HK-2 (cell line): Measurements from ENCODE around the gene CXCR6.

Experiments used
- DNase-seq: peaks from one replicate; pipeline ENCODE4 v3.0.0-alpha.2; 2018; ENCODE audit not compliant: unreplicated experiment

The CXCR6 gene

DNA sequence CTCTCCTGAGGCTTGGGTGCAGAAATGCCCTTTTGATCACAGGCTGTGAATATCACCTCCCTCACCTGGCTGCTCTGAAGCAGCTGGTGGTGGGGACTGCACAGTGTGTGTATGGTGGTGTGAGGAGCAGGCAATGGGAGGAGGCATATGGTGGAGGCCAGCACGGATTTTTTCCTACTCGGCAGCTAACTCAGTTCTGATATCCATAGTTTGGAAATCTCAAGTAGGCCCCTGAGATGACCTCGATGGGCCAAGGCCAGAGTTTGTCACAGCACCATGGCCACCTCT is 21.3 kb upstream of the CXCR6 start:
- DNase-seq: no peak

DNA sequence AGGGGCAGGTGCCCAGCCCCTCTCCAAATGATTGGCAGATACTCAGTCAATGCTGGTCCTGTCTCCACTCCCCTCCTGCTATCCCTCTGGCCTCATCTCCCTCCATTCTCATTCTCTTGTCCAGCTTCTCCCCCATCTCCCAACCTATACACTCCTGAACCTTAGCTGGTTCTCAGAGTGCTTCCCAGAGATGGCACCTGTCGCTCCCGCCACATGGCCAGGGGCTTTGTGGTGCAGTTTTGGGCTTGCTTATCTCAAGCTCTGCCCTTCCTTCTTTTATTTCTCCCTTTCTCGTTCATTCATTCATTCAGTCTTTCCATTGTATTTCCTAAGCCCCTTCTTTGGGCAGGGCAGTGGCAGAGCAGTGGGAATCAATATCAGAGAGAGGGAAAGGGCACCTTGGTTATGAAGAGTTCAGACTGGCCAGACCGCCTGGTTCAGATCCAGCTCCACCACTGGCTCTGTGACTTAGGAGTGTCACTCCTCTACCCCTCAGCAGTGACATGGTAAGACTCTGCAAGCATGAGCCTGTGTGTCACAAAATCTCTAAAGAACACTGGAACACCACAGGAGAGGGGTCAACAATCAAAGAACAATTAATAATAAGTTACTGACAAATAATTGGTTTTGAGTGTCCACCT is 20.2 kb upstream of the CXCR6 start:
- DNase-seq: no peak

DNA sequence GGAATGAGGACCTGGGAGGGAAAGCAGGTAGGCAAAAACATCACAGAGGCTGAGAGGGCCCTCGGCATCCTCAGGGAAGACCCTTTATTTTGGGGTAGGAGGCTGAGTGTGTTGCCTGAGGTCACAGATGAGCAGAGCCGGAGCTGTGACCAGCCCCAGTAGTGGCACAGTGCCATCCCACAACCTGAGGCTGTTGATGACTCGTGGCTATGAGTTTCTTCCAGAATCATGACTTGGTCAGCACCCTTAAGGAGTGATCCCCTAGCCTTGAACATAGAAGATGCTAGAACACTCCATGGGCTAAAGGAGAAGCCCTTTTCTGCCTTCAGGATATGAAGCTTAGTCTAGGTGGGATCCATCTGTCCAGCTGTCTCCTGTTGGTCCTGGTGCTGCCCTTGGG is 19.5 kb upstream of the CXCR6 start:
- DNase-seq: peak; percentile 41

DNA sequence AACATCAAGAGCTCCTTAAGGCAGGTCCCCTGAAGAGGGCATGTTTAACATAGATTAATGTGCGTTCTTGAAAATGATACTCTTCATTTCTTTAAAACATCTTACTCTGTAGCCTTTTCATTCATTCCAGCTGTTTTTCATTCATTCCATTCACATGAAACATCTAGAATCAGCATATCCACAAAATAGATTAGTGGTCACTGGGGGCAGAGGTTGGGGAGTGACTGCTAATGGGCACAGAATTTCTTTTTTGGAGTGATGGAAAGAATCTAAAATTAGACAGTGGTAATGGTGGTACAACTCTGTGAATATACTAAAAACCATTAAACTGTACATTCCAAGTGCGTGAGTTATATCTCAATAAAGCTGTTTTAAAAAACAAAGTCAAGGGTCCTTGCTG is 15.4 kb upstream of the CXCR6 start:
- no peak for DNase-seq

DNA sequence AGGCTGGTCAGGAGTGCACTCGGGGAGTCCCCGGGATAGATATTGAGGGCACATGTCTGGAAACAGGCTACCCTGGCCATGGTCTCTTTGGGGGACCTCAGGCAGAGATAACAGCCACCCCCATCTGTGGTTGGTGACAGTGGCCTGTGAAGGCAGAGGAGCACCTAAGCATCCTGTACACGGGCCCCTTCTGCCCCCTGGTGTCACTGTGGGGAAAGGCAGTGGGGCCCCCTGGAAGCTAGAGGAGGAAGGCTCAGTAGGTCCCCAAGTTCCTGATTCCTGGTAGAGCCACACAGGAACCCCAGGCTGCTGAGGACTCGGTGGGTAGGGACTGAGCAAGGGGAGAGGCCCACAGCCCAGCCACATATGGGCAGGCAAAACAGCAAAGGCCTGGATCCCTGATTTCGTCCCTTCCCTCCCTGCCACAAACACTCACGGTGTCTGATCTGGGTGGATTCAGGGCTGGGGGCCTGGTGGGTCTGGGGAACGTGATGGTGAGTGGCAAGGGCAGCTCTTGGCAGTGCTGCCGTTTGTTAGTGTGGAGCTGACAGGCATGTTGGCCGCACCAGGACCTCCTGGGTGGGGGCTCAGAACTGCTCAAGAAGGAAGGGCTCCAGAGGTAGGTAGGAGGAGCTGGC is 14.1 kb upstream of the CXCR6 start:
- peak; percentile 39 for DNase-seq

DNA sequence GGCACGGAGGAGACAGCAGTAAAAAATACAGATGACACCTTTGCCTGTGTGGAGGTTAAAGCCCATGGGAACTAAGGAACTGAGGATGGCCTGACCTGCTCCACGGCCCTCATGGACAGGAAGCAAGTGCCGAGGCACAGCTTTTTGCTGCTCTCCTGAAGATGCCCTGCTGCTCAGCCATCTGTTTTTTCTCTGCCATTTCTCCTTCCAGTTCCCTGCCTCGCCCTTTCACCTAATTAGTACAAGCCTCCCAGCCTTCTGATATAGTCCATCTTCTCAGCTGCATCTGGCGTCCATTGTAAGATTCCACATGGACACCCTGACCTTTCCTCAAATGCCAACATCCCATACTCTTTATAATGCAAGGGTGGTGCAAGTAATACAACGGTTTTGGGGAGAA is 11.8 kb upstream of the CXCR6 start:
- DNase-seq: no peak

DNA sequence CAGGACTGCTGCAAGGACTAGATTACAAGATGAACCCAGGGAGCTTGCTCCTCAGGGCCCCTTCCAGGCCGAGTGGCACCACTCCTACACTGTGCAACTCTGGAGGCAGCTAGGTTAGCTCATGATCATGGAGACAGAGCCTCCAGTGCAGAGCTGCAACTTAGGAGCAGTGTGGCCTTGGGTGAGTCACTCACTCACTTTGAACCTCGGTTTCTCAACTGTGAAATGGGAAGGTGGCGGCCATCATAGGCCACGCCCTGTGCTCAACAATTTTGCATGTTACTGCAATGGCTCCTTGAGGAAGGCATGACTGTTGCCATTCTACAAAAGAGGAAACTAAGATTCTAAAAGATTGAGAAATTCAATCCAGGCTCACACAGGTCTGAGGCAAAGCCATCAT is 11.2 kb upstream of the CXCR6 start:
- no peak for DNase-seq

DNA sequence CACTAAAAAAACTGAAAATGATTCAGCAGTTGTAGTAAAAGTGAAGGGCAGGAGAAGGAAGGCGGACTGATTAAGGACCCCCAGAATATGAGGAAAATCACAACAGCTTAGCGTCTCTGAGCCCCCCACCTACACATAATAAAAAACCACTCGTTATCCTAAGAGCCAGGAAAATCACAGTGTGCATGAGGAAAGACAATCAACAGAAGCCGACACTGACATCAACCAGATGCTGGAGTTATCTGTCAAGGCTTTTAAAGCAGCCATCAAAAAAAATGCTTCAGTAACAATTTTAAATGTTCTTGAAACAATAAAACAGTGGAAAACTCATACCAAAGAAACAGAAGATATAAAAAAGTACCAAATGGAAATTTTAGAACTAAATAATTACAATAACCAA is 9.7 kb upstream of the CXCR6 start:
- DNase-seq: no peak

DNA sequence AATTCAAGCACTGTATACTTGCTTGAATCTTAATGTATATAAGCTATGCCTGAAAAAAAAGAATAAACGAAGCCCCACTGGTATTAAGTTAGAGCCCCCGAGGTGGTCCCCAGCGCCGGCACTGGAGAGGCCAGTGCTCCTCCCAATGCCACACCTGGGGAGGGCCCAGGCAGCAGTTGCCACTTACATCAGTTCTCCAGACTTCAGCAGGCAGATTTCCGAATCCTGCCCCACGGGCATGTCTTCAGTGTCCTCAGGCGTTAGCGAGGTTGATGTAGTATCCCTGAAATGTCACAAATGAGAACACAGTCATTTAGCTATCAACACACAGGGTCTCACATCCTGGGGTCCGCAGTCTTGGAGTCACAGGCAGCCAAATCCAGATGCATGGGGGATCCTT is 7.0 kb upstream of the CXCR6 start:
- no peak for DNase-seq

DNA sequence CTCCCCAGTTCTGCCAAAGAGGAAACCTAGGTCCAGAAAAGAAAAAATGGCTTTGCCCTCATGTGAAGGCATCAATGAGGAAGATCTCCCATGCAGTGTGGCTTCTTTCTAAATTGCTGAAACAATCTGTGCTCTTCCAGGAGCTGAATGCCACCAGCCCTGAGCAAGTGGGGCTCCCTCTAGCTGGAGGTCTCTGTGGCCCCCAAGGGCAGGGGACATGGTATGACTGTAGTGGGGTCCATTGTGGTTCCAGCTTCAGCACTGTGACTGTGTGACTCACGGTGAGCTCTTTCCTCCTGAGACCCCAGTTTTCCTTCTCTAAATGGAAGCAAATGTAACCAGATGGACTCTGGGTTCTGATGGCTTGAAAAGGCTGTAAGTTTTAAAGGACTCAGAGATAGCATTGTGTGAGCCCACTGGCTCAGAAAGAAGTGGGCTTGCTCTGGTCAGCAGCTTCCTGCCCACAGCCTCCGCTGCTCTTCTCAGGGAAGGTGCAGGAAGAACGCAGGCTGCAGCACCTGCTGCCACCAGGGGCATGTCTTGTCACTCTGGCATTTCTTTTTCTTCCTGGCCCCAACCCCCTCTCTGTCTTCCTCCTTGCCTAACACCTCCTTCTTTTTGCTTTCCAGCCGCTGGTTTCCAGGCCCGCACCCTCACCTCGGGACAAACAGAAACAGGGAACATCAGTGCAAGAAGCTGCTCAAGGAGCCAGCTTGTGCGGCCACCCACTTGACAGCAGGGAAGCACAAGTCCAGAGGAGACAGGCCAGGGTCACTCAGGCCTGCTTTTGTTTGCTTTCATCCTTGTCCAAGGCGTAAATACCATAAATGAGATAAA is 5.8 kb upstream of the CXCR6 start:
- DNase-seq: no peak

DNA sequence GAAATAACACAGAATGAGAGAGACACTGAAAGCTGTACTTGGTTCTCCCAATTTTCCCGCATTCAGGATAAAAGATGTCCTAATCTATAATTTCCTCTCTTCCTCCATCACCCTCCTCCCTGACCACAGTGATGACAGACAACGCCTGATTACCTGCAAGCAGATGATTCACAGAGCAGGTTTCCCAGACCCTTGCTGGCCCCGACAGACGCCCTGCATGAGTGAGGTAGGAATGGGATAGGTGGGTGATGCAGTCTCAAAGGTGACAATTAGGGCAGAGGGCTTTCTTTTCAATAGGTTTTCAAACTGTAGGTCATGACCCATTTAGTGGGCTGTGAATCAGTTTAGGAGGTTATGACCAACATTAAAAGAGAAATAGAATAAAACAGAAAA is 5.2 kb upstream of the CXCR6 start:
- no peak for DNase-seq

DNA sequence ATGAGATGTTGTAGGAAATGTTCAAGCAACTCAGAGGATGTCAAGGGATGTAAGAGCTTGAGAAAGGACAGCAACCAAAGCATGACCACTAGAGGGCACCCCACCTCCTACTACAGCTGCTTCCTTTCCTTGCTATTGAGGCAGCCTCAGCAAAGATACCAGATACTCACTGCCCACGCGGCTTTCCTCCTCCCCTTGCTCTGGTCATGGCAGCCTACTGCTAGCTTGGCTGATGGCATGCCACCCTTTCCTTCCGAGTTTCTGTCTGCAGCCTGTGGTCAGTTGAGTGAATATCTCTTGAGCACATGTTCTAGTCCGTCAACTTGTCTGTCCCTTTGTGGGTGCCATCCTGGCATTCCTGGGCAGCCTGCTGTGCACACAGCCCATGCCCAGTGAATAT is 4.4 kb upstream of the CXCR6 start:
- peak; percentile 64 for DNase-seq

DNA sequence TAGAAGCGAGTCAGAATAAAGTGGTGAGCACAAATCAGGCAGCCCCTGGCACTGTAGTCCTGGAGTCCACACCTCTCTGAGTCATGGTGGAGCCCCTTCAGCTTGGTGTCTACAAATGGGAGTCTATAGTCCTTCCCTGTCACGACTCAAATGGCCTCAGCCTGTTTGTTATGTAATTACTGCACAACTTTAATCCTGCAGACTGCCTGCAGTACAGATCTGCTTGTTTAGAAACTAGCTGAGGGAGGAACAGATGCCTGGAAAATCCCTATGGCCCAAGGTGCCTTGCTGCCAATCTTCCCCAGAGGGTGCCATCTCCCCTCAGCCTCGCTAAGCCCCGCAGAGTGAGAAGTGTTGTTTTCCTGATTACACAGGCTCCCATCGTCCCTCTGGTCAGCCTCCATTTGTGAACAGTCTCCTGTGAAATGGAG is 3.9 kb upstream of the CXCR6 start:
- no peak for DNase-seq

DNA sequence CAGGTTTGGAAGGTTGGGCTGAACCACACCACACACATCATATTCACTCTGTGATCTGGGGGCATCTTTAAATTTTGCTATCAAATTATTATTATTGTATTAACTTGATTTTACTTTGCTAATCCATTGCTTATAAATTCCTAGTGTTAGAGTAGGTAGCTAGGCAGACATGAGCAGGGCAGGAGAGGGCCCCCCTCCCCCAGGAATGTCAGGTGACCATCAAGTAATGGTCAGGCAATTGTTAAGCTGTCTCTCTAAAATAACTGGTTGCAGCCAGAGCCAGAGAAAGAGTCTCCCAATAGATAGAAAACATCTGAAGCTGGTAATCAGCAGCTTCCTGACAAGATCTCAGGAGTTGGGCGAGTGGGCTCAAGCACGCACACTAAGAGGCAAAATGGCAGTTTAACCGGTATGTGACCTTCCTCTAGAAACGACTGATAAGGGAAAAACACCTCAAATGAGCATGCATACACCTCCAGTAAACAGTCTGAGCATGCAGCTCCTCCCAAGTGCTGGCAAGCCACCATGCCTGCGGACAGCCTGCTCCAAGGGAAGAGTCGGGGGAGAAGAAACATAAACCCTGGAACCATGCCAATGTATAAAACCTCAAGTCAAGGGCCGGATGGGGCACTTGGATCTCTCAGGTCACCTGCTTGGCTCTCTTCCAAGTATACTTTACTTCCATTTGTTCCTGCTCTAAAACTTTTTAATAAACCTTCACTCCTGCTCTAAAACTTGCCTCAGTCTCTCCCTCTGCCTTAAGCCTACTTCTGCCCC is 3.1 kb upstream of the CXCR6 start:
- DNase-seq: no peak

DNA sequence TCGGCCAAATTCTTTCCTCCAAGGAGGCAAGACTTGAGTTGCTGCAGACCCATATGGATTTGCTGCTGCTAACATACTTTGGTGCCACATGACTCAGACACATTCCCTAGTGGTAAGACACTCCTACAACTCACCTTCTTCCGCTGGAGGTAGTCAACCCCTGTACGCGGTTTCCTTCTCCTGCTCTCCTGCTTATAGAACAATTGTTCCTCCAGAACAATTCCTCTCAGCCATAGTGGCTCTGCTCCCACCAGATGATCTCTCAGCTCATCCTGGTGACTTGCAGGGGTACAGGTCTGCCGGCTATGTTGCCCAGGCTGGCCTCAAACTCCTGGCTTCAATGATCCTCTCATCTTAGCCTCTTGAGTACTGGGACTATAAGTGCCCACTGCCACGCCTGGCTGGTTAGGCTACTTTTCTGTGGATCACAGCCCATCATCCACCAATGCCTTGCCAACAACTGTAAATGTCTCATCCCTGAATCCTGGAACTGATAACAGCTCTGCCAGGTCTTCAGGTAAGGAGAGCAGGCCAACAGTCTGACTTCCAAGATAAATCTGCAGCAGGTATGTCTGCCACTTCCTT is 2.4 kb upstream of the CXCR6 start:
- no peak for DNase-seq

DNA sequence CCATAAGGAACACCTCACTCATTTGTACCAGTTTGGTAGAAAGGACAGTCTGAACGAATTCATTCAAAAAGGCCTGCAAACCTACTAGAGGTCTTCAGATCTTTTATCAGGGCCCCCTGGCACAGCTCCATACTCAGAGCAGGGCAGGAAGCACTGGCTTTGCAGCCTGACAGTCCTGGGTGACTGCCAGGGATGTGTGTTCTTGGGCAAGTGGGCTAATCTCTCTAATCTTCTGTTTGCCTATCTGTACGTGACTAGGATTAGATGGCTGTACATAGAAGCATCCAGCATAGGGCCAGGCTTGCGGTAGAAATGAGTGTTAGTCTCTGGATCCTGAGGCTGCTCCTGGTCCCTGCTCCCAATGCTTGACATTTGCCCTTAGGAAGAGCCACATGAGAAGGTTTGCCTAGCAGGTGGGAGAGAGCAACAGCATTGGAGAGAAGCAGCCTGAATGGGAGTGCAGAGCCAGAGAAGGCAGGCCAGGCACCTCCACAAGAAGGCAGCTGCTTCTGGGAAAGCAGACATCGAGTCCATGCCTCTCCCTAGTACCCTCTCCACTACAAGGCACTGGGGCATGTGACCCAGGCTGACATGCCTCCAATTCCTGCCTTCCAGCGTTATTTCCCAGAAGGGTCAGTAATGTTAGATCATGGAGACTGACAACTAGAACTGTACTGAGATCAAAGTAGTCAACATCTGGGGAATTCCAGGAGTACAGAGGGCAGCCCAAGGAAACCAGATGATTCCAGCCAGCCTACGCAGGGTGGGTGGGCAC is 1.0 kb upstream of the CXCR6 start:
- no peak for DNase-seq

DNA sequence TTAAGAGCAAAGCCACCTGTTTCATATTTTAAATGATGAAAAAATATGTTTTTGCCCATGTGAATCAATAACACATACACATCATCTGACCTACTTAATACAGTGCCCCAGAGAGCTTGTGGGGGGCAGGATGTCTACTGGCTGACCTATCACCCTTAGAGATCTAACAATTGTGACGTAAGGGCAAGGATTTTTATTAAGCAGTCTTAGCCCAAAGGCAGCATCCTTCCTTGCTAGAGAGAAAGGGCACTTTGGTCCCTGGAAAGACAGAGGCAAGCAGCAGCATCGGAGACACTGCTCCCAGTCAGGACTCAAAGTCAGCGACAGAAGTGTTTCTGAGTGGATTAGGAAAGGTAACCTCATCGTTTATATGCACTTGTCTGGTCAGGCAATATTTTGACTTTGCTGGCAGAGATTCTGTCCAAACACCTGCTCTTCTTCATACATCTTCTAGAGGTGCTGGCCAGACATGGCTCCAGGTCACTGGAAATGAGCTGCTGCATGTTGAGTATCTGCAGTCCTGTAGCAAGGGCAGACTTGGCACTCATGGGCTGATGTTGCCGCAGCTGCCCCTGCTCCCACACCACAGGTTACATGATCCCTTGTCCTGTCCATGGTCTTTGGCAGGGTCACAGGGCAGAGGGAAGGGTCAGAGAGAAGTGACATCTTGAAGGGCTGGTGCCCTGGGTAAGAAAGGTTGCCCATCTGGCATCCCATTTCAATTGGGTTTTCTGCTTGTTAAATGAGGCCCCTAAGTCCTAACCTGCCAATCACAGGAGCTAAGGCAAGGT is 1.8 kb downstream of the CXCR6 start:
- DNase-seq: no peak

DNA sequence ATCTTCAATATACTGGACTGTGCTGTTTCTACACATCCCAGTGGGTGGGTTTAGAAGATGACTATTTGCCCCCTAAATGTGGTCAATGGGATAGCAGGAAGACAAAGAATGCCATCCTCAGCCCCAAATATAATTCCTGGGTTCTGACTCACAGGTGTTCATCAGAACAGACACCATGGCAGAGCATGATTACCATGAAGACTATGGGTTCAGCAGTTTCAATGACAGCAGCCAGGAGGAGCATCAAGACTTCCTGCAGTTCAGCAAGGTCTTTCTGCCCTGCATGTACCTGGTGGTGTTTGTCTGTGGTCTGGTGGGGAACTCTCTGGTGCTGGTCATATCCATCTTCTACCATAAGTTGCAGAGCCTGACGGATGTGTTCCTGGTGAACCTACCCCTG is 3.0 kb downstream of the CXCR6 start:
- no peak for DNase-seq

DNA sequence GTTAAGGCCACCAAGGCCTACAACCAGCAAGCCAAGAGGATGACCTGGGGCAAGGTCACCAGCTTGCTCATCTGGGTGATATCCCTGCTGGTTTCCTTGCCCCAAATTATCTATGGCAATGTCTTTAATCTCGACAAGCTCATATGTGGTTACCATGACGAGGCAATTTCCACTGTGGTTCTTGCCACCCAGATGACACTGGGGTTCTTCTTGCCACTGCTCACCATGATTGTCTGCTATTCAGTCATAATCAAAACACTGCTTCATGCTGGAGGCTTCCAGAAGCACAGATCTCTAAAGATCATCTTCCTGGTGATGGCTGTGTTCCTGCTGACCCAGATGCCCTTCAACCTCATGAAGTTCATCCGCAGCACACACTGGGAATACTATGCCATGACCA is 3.6 kb downstream of the CXCR6 start:
- DNase-seq: no peak

DNA sequence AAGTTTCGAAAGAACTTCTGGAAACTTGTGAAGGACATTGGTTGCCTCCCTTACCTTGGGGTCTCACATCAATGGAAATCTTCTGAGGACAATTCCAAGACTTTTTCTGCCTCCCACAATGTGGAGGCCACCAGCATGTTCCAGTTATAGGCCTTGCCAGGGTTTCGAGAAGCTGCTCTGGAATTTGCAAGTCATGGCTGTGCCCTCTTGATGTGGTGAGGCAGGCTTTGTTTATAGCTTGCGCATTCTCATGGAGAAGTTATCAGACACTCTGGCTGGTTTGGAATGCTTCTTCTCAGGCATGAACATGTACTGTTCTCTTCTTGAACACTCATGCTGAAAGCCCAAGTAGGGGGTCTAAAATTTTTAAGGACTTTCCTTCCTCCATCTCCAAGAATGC is 4.1 kb downstream of the CXCR6 start:
- DNase-seq: no peak
